ENCODE results near the gene UBE2D4.

UBE2D4 gene

DNA sequence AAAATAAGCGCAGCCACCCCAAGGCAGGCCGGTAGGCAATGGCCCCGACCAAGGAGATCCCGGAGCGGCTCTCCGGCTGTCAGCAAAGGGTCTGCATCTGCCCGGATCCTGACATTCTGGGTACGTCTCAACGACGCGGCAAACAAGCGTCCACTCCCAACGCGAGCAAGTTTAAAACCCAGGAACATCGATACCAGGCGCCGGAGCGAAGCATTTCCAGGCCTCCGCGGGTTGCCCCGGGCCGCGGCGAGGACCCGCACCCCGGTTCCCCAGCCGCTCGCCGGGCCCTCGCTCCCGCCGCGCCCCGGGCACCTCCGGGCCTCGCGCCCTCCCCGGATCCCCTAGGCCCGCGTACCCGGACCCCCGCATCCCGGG, 20.3 kb upstream of the UBE2D4 start:
- H3K27me3 ChIP-seq, result no peaks in the 10 kb centered on the region; the same call in 1 of the 2 replicates
- DNase-seq, result peak; percentile 52
- TF ChIP-seq CTCF (IDR thresholded peaks at IDR 0.05; ENCODE audit: low read depth, low read length), result no peak
- no peaks in the 10 kb centered on the region for H3K36me3 ChIP-seq
- peak overlapping the region; percentile 83 for H3K4me3 ChIP-seq (ENCODE audit: low read depth, low read length)
- no peaks in the 10 kb centered on the region for H3K9me3 ChIP-seq
- H3K4me1 ChIP-seq, result peaks cover 11% of the 10 kb centered on the region

- peak; percentile 65 for DNase-seq
Observed at GRCh38 chr7:43906331-43907010, 19.8 kb upstream of the UBE2D4 start, which contains the start of gene URGCP. URGCP (minus strand) TSS chr7:43906596; CDS start chr7:43906575, 21 bp downstream.

DNA sequence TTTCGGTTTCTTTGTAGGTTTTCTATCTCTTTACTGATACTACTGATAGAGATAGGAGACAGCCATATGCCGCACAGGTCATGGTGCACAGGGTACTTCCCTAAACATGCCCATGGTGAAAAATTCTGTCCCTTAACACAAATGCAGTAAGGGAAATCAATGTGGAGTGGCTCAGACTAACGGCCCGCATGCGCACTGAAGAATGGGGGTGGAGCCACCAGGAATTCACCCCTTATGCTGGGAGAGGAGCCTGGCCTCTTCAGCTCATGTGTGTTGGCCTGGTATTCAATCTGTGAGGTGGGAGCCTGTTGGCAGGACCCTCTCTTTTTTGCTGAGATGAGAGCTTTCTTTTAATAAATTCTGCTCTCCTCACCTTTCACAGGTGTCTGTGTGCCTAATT, 11.4 kb upstream of the UBE2D4 start:
- no peak for TF ChIP-seq CTCF (IDR thresholded peaks at IDR 0.05; ENCODE audit: low read depth, low read length)
- Histone ChIP-seq H3K9me3 (no peaks in the 10 kb centered on the region), H3K4me3 (ENCODE audit: low read depth, low read length) (no peak overlapping the region), H3K36me3 (no peaks in the 10 kb centered on the region), H3K27me3 (no peaks in the 10 kb centered on the region), H3K4me1 (no peaks in the 10 kb centered on the region)
- DNase-seq, result no peak

More at GRCh38 chr7:43906331-43907010, 19.8 kb upstream of the UBE2D4 start, which contains the start of gene URGCP:
- Histone ChIP-seq H3K36me3 (no peaks in the 10 kb centered on the region), H3K4me3 (ENCODE audit: low read depth, low read length) (peak within 1 kb of the TSS; percentile 83), H3K27me3 (no peaks in the 10 kb centered on the region; the same call in 1 of the 2 replicates), H3K9me3 (no peaks in the 10 kb centered on the region), H3K4me1 (peaks cover 11% of the 10 kb centered on the region)
- TF ChIP-seq CTCF (IDR thresholded peaks at IDR 0.05; ENCODE audit: low read depth, low read length), result no peak

DNA sequence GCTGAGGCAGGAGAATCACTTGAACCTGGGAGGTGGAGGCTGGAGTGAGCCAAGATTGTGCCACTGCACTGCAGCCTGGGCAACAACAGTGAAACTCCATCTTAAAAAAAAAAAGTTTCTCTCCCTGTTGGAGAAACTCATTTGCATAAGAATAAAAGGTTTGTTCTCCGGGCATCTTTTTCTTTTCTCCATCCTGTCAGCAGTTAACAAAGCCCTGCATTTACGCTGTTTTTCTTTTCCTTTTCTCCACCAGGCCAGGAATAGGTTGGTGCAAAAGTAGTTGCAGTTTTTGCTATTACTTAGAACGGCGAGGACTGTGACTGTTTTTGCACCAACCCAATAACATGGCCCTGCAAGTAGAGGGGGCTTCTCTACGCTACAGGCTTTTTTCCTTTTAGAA, 10.3 kb upstream of the UBE2D4 start:
- no peaks in the 10 kb centered on the region for H3K36me3 ChIP-seq
- H3K4me1 ChIP-seq, result no peaks in the 10 kb centered on the region
- no peak for DNase-seq
- H3K9me3 ChIP-seq, result no peaks in the 10 kb centered on the region
- no peak for TF ChIP-seq CTCF (IDR thresholded peaks at IDR 0.05; ENCODE audit: low read depth, low read length)
- no peak overlapping the region for H3K4me3 ChIP-seq (ENCODE audit: low read depth, low read length)
- no peaks in the 10 kb centered on the region for H3K27me3 ChIP-seq

DNA sequence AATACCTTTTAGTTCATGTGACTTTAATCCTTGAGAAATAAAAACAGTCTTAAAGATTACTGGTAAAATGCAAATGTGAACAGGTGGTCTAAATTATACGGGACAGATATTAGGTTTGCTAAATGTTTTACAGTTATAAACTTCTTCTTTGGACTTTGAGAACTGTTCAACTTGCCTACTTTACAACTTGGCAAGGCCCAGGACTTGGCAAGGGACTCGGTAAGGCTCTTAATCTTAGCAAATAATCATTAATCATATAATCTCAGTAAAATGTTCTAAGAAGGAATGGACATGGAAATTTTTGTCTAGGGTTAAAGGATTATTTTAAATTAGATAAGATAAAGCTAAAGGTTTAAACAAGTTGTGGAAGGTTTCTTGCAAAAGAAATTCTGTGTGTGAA, 4.8 kb upstream of the UBE2D4 start:
- no peaks in the 10 kb centered on the region for H3K36me3 ChIP-seq
- H3K27me3 ChIP-seq, result no peaks in the 10 kb centered on the region
- TF ChIP-seq CTCF (IDR thresholded peaks at IDR 0.05; ENCODE audit: low read depth, low read length), result no peak
- no peak for DNase-seq
- H3K9me3 ChIP-seq, result no peaks in the 10 kb centered on the region
- H3K4me3 ChIP-seq (ENCODE audit: low read depth, low read length), result no peak overlapping the region
- no peaks in the 10 kb centered on the region for H3K4me1 ChIP-seq

- Histone ChIP-seq H3K36me3 (no peaks in the 10 kb centered on the region), H3K4me1 (no peaks in the 10 kb centered on the region), H3K4me3 (ENCODE audit: low read depth, low read length) (no peak overlapping the region), H3K27me3 (no peaks in the 10 kb centered on the region), H3K9me3 (no peaks in the 10 kb centered on the region)
- no peak for TF ChIP-seq CTCF (IDR thresholded peaks at IDR 0.05; ENCODE audit: low read depth, low read length)
- DNase-seq, result no peak
Observed at GRCh38 chr7:43922726-43923125, 3.5 kb upstream of the UBE2D4 start.
